Activated T-cell treated with anti-CD3 and anti-CD28 coated beads for 4 hours (primary cell): ENCODE data around the gene WHRN.
A peak's percentile ranks its signal among the peaks of the same experiment; 100 is the strongest.

ENCODE experiments used
- DNase-seq: peaks from one replicate; pipeline ENCODE4 v3.0.0-alpha.2; 2020

The WHRN gene

DNA sequence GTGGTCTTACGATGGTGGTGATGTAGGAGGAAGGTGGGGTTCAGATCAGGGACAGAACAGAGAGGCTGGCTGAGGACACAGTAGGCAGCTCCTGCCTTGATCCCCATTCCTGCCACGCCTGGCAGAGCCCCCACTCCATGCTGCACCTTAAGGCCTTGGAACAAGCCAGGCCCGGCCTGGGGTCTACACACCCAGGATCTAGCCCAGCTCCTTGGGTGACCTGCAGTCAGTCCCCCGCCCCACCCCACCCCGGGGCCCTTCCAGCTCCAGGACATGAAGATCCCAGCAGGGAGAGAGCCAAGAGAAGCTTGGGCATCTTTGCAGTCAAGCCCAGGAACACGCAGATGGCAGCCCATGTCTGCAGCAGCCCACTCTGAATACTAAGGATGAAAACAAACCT is 34.7 kb downstream of the WHRN start:
- no peak for DNase-seq

DNA sequence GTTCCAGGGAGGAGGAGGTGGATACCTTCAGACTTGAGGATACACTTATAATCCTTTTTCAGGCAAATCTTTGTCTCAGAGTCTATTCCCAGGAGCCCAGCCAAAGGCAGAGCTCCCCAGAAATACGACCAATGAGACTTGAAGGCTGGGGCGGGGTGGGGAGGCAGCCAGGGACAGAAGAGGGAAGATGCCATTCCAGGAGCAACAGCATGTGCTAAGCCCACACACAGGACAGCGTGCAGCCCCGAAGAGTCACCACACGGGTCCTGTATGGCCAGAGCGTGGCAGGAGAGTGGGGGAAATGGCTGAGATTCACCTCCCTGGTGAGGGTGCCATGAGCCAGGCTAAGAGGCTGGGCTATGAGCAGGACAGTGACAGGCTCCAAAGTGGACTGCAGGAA is 35.2 kb downstream of the WHRN start:
- DNase-seq: no peak

DNA sequence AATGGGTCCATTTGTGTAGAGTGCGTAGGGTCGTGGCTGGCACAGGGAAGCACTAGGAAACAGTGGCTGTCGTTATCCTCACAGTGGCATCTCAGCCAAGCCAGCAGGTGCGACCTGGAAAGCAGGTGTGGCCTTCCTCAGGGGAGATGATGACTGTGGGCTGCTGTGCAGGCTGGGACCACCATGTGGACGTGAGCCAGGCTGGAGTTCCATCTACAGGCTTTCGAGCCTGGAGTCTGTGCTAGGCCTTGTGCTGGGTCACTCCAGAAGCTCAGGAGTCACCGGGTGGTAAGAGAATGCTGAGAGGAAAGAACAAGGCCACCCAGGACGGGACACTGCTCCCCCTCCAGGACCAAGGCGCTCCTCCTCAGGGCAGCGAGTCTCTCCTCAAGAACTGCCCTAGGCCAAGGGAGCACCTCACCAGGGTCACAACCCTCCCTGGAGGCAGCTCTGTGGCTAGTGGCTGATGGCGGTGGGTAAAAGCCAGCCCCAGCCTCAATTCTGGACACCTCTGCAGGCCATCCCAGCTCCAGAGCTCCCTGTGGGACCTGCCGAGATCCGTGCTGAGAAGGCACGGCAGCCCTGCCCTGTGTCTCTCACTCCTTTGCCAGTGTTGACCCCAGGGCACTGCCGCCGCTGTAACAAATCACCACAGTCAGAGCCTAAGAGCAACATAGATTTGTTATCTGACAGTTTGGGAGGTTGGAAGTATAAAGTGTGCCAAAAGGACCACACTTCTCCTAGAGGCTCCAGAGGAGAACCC is 36.0 kb downstream of the WHRN start:
- no peak for DNase-seq

DNA sequence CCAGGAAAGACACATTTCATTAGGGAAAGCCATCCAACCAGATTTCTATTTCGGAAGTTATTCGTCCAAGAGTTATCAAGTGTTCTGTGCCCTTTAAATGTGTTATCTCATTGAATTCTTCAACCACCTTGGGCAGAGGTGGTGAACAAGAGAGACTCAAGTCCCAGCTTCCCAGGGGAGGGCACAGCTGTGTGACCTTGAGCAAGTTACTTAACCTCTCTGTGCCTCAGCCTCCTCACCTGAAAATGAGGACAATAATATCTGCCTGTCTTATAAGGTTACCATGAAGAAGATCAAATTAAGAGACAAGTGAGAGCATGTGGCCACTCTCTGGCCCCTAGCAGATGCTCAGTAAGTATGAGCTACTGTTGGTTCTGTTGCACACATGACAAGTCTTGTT is 37.4 kb downstream of the WHRN start:
- no peak for DNase-seq

DNA sequence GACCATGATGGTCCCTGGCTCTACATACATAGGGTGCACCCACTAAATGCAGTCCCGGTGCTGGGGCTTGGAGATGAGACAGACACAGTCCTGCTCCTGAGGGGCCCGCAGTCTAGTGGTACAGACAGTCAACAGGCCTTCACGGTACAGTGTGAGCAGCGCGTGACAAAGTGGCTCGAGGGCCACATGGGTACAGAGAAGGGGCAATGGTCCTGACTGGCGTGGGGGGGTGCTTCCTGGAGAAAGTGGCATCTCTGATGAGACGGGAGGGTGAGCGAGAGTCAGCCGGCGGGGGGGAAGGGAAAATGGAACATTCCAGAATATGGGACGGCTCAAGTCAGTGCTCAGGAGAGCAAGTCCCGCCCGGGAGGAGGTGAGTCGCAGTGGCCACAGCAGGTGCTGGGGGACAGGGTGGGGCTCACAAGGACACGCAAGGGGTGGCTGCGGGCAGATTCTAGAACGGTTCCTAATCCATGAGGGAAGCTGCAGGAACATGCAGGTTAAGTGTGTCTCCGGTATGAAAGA is 38.0 kb downstream of the WHRN start:
- DNase-seq: no peak

DNA sequence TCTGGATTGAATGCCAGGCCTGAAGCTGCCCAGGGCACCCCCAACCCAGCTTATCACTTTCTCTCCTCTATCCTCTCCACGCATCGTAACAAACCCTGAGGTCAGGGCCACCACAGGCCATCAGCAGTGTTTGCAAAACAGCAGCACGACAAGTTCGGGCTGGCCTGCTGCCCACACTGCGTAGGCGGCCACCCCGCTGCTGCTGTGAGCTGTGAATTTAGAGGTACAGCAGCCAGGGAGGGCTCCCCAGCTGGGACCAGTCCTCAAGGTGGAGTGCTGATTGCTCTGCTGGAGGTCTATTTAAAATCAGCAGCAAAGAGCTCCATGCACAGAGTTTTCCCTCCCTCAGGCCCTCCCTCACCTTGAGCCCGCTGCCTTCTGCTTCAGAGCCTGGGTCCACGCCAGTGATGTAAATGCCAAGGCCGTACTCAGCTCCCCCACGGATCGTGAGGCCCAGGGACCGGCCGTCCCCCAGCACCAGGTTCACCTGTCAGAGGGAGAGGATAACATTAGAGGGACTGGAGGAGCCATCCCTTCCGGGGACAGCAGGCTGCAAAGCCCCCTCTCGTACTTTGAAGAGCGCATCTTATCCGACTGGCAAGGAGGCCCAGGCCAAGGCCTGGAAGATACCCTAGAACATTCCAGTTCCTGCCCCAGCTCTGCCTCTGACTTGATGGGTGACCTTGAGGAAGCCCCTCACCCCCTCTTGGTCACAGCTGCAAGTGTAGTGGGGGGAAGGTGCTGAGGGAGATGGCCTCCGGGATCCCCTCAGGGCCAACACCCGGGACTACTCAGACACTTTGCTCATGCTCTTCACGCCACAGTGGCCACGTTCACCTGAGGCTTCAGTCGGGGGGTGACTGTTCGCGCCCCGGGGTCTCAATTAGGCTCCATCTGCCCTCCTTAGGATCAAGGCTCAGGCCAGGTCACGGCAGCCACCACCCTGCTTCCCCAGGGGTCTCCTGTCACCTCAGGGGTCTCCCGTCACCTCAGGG is 39.1 kb downstream of the WHRN start:
- no peak for DNase-seq

DNA sequence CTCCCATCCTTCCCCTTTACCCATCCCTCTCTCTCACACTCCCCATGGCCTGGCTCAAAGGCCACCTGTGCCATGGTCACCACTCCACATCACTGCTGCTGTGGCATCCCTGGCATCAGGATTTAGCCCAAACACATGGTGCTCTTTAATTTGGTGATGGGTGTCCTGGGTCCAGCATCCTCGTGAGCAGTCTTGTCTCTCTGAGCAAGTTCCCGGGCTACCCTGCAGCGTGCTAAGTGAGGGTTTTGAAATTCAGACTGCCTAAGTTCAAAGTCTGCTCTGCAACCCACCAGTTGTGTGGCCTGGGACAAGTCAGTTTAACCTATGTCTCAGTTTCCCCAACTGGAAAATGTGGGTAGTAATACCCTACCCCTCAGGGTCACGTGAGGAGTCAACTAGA is 39.9 kb downstream of the WHRN start:
- DNase-seq: no peak

DNA sequence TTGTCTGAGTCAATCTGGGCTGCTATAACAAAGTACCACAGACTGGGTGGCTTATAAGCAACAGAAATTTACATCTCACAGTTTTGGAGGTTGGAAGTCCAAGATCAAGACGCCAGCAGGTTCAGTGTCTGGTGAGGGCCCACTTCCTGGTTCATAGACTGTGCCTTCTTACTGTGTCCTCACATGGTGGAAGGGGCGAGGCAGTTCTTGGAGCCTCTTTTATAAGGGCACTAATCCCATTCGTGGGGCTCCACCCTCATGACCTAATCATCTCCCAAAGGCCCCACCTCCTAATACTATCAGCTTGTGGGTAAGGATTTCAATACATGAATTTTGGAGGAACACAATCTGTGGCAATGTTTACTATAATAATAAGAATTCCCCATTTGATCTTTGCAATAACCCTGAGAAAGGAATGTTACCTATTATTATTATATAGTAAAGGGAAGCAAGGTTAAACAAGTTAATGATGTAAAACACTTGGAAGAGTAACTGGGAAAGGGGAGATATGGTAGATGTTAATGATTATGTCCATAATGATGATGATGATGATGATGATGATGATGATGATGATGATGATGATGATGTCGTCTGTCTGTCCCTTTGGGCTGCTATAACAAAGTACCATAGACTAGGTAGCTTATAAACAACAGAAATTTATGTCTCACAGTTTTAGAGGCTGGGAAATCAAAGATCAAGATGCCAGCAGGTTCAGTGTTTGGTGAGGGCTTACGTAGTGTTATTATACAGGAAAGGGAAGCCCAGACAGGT is 40.8 kb downstream of the WHRN start:
- DNase-seq: no peak

DNA sequence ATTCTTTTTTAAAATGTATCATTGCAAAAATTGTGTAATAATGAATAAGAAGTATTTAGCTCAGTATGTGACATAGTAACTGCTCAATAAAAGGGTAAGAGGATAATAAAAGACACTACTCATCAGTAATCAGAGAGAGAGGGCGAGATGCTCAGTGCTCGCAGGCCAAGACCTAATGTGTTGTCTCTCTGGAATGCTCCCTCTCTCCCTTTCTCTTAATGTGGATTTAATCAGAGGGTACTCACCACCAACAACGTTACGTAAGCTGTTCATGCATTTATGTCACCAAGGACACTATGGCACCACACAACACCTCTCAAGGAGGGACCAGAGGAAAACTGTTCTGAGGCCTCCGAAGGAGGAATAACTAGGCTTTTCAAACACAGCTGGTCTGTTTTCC is 42.5 kb downstream of the WHRN start:
- DNase-seq: no peak

DNA sequence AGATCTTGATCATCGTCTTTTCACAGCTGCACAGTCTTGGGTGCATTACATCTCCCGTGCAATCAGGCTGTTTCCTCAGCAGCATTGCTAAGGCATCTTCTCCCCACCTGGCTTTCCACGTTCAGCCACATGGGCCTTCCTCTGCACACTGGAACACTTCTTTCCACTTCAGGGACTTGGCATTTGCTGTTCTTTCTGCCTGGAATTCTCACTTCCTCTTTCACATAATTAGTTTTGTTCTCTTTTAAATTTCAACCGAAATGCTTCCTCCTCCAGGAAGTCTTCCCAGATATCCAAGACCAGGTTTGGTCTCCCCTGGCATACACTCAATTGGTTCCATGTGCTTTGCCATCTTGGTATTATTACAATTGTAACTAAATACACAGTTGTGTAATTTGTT is 43.8 kb downstream of the WHRN start:
- DNase-seq: no peak

DNA sequence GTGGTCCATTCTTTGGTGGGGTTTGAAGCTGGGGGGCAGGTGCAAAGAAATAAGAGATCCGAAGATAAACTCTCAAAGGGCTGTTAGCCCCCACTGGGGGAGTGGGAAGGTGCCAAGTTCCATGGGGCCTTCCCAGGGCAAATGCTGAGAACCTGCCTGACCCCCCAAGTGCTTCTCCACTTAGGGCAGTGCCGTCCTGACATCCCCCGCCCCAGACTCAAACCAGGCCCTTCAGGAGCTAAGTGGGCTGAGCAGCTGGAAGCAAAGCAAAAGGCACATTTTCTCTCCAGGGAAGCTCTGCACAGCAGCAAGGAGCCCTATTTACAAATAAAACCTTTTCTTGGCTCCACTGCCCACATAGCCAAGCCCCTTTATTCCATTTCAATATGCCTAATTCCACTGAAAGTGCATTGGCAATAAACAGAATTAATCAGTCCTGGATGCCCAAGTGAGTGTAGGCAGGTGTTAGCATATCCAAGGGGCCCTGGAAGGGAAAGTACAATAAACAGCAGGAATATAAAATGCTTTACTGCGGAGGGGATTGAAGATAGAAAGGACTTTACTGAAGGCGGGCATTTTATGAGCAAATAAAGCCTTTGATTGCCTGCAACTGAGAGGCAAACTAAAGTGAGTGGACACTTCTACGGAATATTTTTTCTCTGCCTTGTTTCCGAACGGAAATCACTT is 44.6 kb downstream of the WHRN start:
- no peak for DNase-seq

DNA sequence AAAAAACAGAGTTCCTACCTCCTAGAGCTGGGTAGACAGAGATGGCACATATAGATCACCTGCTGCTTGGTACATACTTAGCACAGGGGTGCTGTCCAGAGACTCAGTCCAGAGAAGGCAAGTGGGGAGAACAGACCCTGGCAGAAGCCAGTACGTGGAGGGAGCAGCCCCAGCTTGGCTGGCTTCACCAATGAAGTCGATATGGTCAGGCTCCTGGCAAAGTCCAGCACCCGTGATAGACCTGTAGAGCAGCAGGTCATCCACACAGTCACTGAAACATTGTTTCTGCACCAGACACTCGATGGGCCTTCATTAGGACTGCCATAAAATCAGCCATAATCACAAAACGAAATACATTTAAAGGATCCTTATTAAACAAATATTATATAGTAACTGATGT is 45.8 kb downstream of the WHRN start:
- no peak for DNase-seq

DNA sequence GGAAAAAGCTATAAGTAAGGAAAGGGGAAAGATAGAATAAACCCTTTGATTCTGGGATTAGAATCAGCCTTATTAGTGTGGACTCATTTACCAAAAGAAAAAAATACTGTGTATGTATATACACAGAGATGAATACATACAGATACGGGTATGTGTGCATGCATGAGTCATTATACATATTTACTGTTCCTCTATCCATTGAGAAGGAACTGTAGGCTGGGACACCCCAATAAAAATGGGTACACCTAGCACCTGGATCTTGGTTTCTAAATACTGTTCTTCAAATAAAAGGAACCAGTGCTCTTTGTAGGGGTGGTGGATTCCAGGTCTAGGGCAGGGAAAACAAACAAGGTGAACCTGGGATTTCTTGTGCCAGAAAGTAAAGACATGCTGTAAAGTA is 48.3 kb downstream of the WHRN start:
- no peak for DNase-seq

DNA sequence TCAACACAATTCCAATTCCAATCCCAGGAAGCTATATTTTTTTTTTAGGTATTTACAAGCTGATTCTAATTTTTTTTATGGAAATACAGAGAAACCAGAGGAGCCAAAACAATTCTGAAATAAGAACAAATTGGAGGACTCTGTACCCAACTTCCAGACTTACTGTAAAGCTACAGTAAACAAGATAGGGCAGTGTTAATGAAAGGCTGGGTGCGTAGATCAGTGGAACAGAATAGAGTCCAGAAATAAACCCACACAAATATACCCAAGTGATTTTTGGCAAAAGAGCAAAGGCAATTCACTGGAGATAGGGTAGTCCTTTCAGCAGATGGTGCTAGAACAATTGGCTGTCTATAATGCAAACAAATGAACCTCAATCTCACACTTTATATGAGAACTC is 50.6 kb downstream of the WHRN start:
- DNase-seq: no peak

DNA sequence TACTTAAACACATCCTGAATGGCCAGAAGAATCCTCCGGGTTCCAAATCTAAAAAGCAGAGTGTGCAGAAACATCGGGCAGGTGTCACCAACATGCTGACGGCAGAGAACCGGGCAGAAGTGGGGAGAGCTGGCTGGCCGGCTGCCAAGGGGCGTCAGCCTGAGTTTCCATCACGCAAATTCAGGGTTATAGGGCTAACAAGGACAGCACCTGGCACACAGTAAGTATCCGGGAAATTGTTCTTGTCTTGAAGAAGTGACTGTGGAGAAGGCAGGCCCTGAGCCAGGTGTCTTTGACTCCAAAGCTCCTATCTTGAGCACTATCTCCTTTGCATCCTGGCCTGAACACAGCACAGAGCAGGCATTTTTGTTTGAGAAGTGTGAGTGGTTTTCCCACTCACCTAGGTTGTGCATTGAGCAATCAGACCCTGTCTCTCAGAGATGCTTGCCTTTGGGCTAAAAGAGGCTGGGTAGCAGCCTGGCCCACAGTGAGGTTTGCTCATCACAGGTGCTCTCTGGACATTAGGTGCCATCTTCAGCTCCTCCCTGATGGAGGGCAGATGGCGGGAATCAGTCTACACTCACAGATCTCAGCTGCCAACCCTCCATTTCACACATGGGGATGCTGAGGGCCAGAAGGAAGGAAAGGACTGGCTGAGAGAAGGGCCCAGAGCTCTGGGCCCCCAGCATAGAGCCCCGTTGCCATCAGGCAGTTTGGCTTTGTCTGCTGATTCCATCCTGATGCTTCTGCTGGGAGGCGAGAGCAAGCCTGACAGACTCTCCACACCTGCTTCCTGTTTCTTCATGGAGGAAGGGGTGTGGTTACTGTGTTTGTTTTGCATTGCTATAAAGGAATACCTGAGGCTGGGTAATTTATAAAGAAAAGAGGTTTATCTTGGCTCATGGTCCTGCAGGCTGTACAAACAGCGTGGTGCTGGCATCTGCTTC is 52.8 kb downstream of the WHRN start:
- peak; percentile 12 for DNase-seq

DNA sequence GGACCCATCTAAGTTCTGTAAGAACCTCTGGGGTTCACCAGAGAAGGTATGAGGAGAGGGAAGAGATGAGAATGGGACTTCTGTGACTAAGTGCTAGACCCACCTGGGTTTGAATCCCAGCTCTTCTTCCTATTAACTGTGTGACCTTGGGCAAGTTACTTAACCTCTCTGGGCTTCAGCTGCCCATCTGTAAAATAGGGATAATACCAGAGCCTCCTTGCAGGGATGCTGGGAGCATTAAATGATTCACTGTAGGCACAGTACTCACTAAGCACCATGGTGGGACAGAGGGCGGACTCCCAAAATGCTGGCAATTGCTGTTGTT is 53.6 kb downstream of the WHRN start:
- DNase-seq: no peak

DNA sequence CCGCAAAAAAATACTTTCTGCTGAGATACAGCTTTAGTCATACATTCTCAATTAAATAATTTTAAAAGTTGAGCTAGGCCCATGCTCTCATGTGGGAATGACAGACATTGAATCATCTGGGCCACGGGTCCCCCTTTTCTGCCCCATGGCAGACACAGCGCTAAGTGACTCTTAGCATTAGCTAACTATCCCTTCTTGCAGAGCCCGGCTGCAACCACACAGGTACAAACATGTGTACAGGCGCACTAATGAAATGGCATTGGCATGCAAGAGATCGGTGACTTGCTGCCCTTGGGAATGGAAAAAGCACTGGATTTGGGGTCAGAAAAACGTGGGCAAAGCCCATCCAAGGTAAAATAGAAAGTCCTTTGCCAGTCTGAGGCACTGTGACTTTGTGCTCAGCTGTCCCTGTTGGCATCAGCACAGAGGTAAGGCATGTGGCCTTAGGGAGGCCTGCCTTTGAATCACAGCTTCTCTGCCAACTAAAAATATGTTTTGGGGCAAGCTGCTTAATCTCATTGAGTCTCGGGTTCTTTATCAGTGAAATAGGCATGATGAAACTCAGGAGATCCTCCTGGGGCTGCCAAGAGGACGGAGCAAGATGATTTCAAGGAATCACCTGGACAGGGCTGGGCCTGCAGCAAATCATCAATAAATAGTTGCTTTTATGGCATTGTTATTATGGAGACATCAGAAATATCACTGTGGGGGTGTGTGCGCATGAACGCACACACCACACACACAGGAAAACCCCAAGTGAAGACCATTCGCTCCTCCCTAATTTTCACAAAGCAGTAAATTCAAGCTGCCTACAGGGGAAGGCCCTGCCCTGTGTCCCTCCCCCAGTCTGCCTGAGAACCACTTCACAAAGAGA is 54.2 kb downstream of the WHRN start:
- no peak for DNase-seq

DNA sequence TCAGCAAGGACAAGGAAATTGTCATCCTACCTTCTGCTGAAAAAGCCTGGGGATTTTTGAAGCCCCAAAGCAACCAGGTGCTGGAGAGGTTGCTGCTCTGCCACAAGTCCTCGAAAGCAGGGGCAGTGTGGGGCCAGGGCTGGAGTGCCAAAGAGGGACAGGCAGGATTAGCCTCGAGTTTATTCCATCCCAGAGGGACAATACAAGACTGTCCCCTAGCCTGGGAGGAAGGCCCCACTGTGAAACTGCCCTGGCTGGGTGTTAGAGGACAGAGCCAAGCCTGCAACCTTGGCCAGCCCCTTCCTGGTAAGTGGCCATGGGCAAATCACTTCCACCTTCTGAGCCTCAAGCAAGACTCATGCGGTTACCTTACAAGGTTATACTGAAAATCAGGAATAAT is 55.1 kb downstream of the WHRN start:
- DNase-seq: no peak

DNA sequence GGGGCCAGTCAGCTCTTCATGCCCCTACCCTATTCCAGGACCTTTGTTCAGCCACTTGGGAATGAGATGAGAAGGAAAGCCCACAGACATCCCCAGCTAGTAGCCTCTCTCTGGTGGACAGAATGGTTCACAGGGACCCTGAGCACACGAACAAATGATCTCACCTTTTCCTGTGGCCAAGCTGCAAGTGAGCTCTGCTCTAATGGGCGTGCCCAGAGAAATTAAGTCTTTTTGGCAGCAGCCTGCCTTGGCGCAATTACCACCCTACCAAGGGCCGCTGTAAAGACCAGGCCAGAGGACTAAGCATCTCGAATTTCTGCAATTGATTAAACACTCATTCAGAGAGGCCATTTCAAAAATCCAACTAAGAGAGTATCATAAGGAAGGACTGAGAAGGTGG is 56.0 kb downstream of the WHRN start:
- no peak for DNase-seq

DNA sequence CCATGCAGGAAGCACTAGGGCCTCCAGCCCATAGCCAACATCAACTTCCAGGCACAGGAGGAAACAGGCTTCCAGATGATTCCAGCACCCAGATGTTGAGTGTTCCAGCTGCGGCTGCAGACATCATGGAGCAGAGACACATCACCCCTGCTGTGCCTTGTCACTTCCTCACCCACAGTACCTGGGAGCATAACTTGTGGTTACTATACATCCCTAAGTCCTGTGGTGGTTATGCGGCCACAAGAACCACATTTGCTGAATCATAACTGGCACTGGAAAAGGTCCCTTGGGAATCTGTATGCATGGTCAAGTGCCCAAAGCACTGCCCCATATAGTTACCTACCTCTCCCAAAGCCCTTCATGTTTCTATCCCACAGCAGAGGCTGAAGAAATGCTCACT is 56.6 kb downstream of the WHRN start:
- DNase-seq: no peak
